IMR-90 (cell line): ENCODE results near the gene MANSC4. TPM values are rescaled to one million over a fixed set of nuclear protein-coding genes. Genes with fewer than 3 reads are reported as not detected.

Source experiments
- ATAC-seq: fragments of 200-7000 bp; cut with Tn5 transposase; 2 replicates; pipeline ENCODE4 v1.9.1; 2020; ENCODE audit warnings: low read depth, mild to moderate bottlenecking, moderate library complexity
- BruUV-seq: library from RNA; stranded (reverse); fragments of 400-500 nt; replicated peaks from 2 replicates; lab custom pipeline; 2021; lab: Mats Ljungman, UMichigan
- CTCF ChIA-PET: fragments of 300-600 bp; formaldehyde crosslinking; extraction: SDS; loops from one replicate; lab custom pipeline; 2021; ENCODE audit warnings: antibody characterized with exemption; lab: Yijun Ruan, JAX
- POLR2A ChIA-PET: fragments of 300-600 bp; sonication (Branson Sonifier 250); formaldehyde crosslinking; loops from one replicate; lab custom pipeline; 2022; ENCODE audit warnings: antibody characterized with exemption; ENCODE audit not compliant: unreplicated experiment; lab: Charles Lee
- DNase-seq: peaks from one replicate; pipeline ENCODE4 v3.0.0; 2013
- H2AFZ ChIP-seq: replicated peaks from 2 replicates; pipeline ENCODE3; 2013; ENCODE audit warnings: low read length, mild to moderate bottlenecking; ENCODE audit not compliant: poor library complexity
- H2AK5ac ChIP-seq: 2 replicates; pipeline ENCODE4 v1.6.1; 2013; ENCODE audit warnings: low read depth, low read length, inconsistent platforms
- H2AK9ac ChIP-seq: replicated peaks from 2 replicates; pipeline ENCODE3; 2013; ENCODE audit warnings: mild to moderate bottlenecking, low read depth, low read length, moderate library complexity; ENCODE audit not compliant: poor library complexity
- H2BK120ac ChIP-seq: 2 replicates; pipeline ENCODE4 v1.6.1; 2013; ENCODE audit warnings: low read depth, low read length, inconsistent platforms
- H2BK15ac ChIP-seq: 3 replicates; pipeline ENCODE4 v1.6.1; 2013; ENCODE audit warnings: low read depth, low read length, inconsistent platforms
- H2BK20ac ChIP-seq: 2 replicates; pipeline ENCODE4 v1.6.1; 2013; ENCODE audit warnings: low read depth, mild to moderate bottlenecking, inconsistent platforms, low read length, moderate library complexity
- H2BK5ac ChIP-seq: 2 replicates; pipeline ENCODE4 v1.6.1; 2013; ENCODE audit warnings: mild to moderate bottlenecking, low read depth, low read length, inconsistent platforms; ENCODE audit not compliant: poor library complexity, severe bottlenecking
- H3K14ac ChIP-seq: replicated peaks from 2 replicates; pipeline ENCODE4 v1.6.1; 2013; ENCODE audit warnings: low read depth, low read length, inconsistent platforms
- H3K18ac ChIP-seq: 2 replicates; pipeline ENCODE4 v1.6.1; 2013; ENCODE audit warnings: low read depth, low read length, control low read depth
- H3K23ac ChIP-seq: 2 replicates; pipeline ENCODE4 v1.6.1; 2013; ENCODE audit warnings: low read depth, low read length, inconsistent platforms
- H3K27ac ChIP-seq: 2 replicates; pipeline ENCODE4 v1.5.1; 2013; ENCODE audit warnings: mild to moderate bottlenecking, control low read depth, low read length; ENCODE audit not compliant: insufficient read depth
- H3K27me3 ChIP-seq: 2 replicates; pipeline ENCODE4 v1.6.1; 2013; ENCODE audit warnings: low read length; ENCODE audit not compliant: control insufficient read depth, insufficient read depth
- H3K36me3 ChIP-seq: 2 replicates; pipeline ENCODE4 v1.6.1; 2013; ENCODE audit warnings: low read length, mixed read lengths; ENCODE audit not compliant: control insufficient read depth, insufficient read depth
- H3K4ac ChIP-seq: 2 replicates; pipeline ENCODE4 v1.6.1; 2013; ENCODE audit warnings: low read depth, low read length, inconsistent platforms
- H3K4me1 ChIP-seq: 2 replicates; pipeline ENCODE4 v1.6.1; 2013; ENCODE audit warnings: low read length, mixed read lengths; ENCODE audit not compliant: control insufficient read depth, insufficient read depth
- H3K4me2 ChIP-seq: 2 replicates; pipeline ENCODE4 v1.6.1; 2013; ENCODE audit warnings: low read depth, mild to moderate bottlenecking, control low read depth, low read length, moderate library complexity
- H3K4me3 ChIP-seq: 2 replicates; pipeline ENCODE4 v1.5.1; 2013; ENCODE audit warnings: low read depth, mild to moderate bottlenecking, control low read depth, low read length, moderate library complexity; ENCODE audit not compliant: insufficient read depth
- H3K56ac ChIP-seq: 2 replicates; pipeline ENCODE4 v1.6.1; 2013; ENCODE audit warnings: low read length, inconsistent platforms; ENCODE audit not compliant: insufficient read depth; ENCODE audit errors: extremely low read depth
- H3K79me1 ChIP-seq, 2 experiments: 2 replicates each; pipeline ENCODE4 v1.6.1; 2013; ENCODE audit warnings: low read length in 2 of 2, inconsistent platforms in 1 of 2, low read depth in 1 of 2
- H3K9ac ChIP-seq: 2 replicates; pipeline ENCODE4 v1.6.1; 2013; ENCODE audit warnings: low read depth, low read length, control low read depth
- H3K9me1 ChIP-seq: 2 replicates; pipeline ENCODE4 v1.6.1; 2013; ENCODE audit warnings: low read length, inconsistent platforms; ENCODE audit not compliant: insufficient read depth
- H3K9me3 ChIP-seq: 2 replicates; pipeline ENCODE4 v1.6.1; 2013; ENCODE audit warnings: low read length; ENCODE audit not compliant: control insufficient read depth, insufficient read depth
- H4K20me1 ChIP-seq: 2 replicates; pipeline ENCODE4 v1.6.1; 2013; ENCODE audit warnings: low read length, inconsistent platforms; ENCODE audit not compliant: insufficient read depth
- H4K5ac ChIP-seq: 2 replicates; pipeline ENCODE4 v1.6.1; 2013; ENCODE audit warnings: mild to moderate bottlenecking, low read depth, low read length, control low read depth
- H4K8ac ChIP-seq, 2 experiments: 2 replicates each; pipeline ENCODE4 v1.6.1; 2013; ENCODE audit warnings: low read depth in 2 of 2, low read length in 2 of 2, control low read depth in 1 of 2, inconsistent platforms in 1 of 2
- H4K91ac ChIP-seq: 2 replicates; pipeline ENCODE4 v1.6.1; 2013; ENCODE audit warnings: low read depth, low read length, inconsistent platforms; ENCODE audit not compliant: insufficient read depth
- BHLHE40 ChIP-seq: fragments of 150-350 bp; IDR thresholded peaks from 2 replicates; pipeline ENCODE4 v1.6.1; 2016; ENCODE audit warnings: mild to moderate bottlenecking, low read depth, low read length
- CEBPB ChIP-seq: IDR thresholded peaks from 2 replicates; pipeline ENCODE4 v1.6.1; 2012; ENCODE audit warnings: low read depth, low read length, improper control_type of control experiment
- CHD1 ChIP-seq: IDR thresholded peaks from 2 replicates; pipeline ENCODE4 v1.6.1; 2012; ENCODE audit warnings: low read depth, low read length, improper control_type of control experiment
- ELK1 ChIP-seq: fragments of 150-350 bp; IDR thresholded peaks from 2 replicates; pipeline ENCODE4 v1.6.1; 2016; ENCODE audit warnings: low read depth, mild to moderate bottlenecking, low read length, moderate library complexity, borderline replicate concordance
- FOS ChIP-seq: fragments of 150-350 bp; IDR thresholded peaks from 2 replicates; pipeline ENCODE4 v1.6.1; 2016; ENCODE audit warnings: low read depth, low read length
- MAFK ChIP-seq: IDR thresholded peaks from 2 replicates; pipeline ENCODE4 v1.6.1; 2012; ENCODE audit warnings: low read depth, low read length, improper control_type of control experiment
- MAZ ChIP-seq: IDR thresholded peaks from 2 replicates; pipeline ENCODE4 v1.6.1; 2012; ENCODE audit warnings: low read depth, mild to moderate bottlenecking, low read length, improper control_type of control experiment, moderate library complexity, borderline replicate concordance
- MXI1 ChIP-seq: IDR thresholded peaks from 2 replicates; pipeline ENCODE4 v1.6.1; 2012; ENCODE audit warnings: low read depth, mild to moderate bottlenecking, low read length, moderate library complexity, borderline replicate concordance
- NFE2L2 ChIP-seq: fragments of 150-350 bp; IDR thresholded peaks from 2 replicates; pipeline ENCODE4 v1.6.1; 2016; ENCODE audit warnings: low read depth, mild to moderate bottlenecking, low read length
- POLR2A ChIP-seq: IDR thresholded peaks from 2 replicates; pipeline ENCODE4 v1.6.1; 2012; ENCODE audit warnings: mild to moderate bottlenecking, low read depth, low read length
- RAD21 ChIP-seq: IDR thresholded peaks from 2 replicates; pipeline ENCODE4 v1.6.1; 2012; ENCODE audit warnings: low read length, improper control_type of control experiment
- RCOR1 ChIP-seq: IDR thresholded peaks from 2 replicates; pipeline ENCODE4 v1.6.1; 2012; ENCODE audit warnings: mild to moderate bottlenecking, low read length, improper control_type of control experiment; ENCODE audit not compliant: insufficient replicate concordance
- RFX5 ChIP-seq: IDR thresholded peaks from 2 replicates; pipeline ENCODE4 v1.8.0; 2012; ENCODE audit warnings: low read depth, mild to moderate bottlenecking, low read length, moderate library complexity
- SMC3 ChIP-seq: fragments of 150-350 bp; IDR thresholded peaks from 2 replicates; pipeline ENCODE4 v1.6.1; 2016; ENCODE audit warnings: low read depth, mild to moderate bottlenecking, antibody characterized with exemption, low read length, moderate library complexity
- USF2 ChIP-seq: fragments of 150-350 bp; IDR thresholded peaks from 2 replicates; pipeline ENCODE4 v1.6.1; 2017; ENCODE audit warnings: mild to moderate bottlenecking, antibody characterized with exemption, low read length, low read depth
- WGBS, 2 experiments: methylation state at CpG; one replicate each; pipeline versions ENCODE4 v1.1.5 to v1.1.7; 2013; ENCODE audit warnings: missing lambda C conversion rate in 2 of 2; ENCODE audit not compliant: insufficient read length in 1 of 2; ENCODE audit errors: extremely low coverage in 2 of 2; 5-methylcytosine and 5-hydroxymethylcytosine counted together
- dilution Hi-C: fragments of 300-500 bp; cut with HindIII; formaldehyde crosslinking; loops from one replicate; pipeline ENCODE4 v1.14.3; 2018; ENCODE audit warnings: low sequenced_read_pairs; ENCODE audit not compliant: unreplicated experiment
- in situ Hi-C: fragments of 300-500 bp; cut with MboI; formaldehyde crosslinking; loops from 3 replicates; pipeline ENCODE4 v1.14.3; 2019; ENCODE audit warnings: low sequenced_read_pairs, inconsistent platforms, mixed read lengths
- intact Hi-C: fragments of 100-400 bp; cut with micrococcal nuclease; formaldehyde crosslinking; loops from 2 replicates; pipeline ENCODE4 v1.10.0; 2022
- polyA plus RNA-seq, 3 experiments: library from polyadenylated mRNA; depleted of rRNA; stranded (reverse); fragments of >200 nt; gene quantifications; 2 replicates each; pipeline ENCODE4 v1.2.3, GENCODE V29; 2012; ENCODE audit warnings: low replicate concordance in 1 of 3
- total RNA-seq: library from RNA; depleted of rRNA; stranded (reverse); fragments of >200 nt; gene quantifications from 2 replicates; pipeline ENCODE4 v1.2.3, GENCODE V29; 2012
- TF ChIP-seq, protein P1 (sequence below): conservative IDR thresholded peaks from 2 replicates; pipeline ENCODE4 v1.5.1; 2012; ENCODE audit warnings: mild to moderate bottlenecking, low read depth, low read length, improper control_type of control experiment

Gene MANSC4
- total and polyA plus RNA-seq, 2 of the 4 experiments (the other 2 are of a cell fraction), result not detected

GRCh38 chr12:27756670-27757195, 23.3 kb downstream of the MANSC4 start:
- no peak overlapping the region for H2AK5ac ChIP-seq
- no peak overlapping the region for H2BK5ac ChIP-seq
- H3K4me3 ChIP-seq, result no peak overlapping the region
- H2BK20ac ChIP-seq, result no peak overlapping the region
- intact Hi-C loops (no loop called here), in situ Hi-C loops (no loop called here), dilution Hi-C loops (no loop called here)
- ChIA-PET POLR2A (no interaction called here), CTCF (interaction anchor here (0.5 kb wide), 1 partner anchor 287 kb away, joined by 3 read pairs; no protein-coding TSS in a partner anchor)
- no peak overlapping the region for H2BK15ac ChIP-seq
- peaks cover 9 to 14% of the 10 kb centered on the region in 2 experiments; a peak in 2 of 4 replicates for H3K79me1 ChIP-seq
- H3K9ac ChIP-seq, result no peak overlapping the region
- no peak overlapping the region for H4K91ac ChIP-seq
- no peak overlapping the region for H3K56ac ChIP-seq
- H3K36me3 ChIP-seq, result peaks cover 9% of the 10 kb centered on the region
- peaks cover under 1% of the 10 kb centered on the region; the same call in 1 of the 2 replicates for H3K9me1 ChIP-seq
- H3K18ac ChIP-seq, result no peak overlapping the region
- H4K20me1 ChIP-seq, result no peaks in the 10 kb centered on the region; the same call in 1 of the 2 replicates
- H4K5ac ChIP-seq, result no peak overlapping the region
- H3K27ac ChIP-seq, result no peak overlapping the region
- H2AFZ ChIP-seq, result no peak overlapping the region
- H2BK120ac ChIP-seq, result no peak overlapping the region
- no peak overlapping the region for H3K14ac ChIP-seq
- H4K8ac ChIP-seq, result no peak overlapping the region
- WGBS, 2 experiments, result no CpG with 5 or more reads among the region's 7 CpGs
- no peak overlapping the region for H3K4me2 ChIP-seq
- TF ChIP-seq CEBPB, result no peak
- TF ChIP-seq POLR2A, result no peak
- TF ChIP-seq ELK1, result no peak
- no peak for TF ChIP-seq RAD21
- no peak for TF ChIP-seq NFE2L2
- no peak for TF ChIP-seq CHD1
- TF ChIP-seq MAFK, result no peak
- no peak for TF ChIP-seq MXI1
- TF ChIP-seq FOS, result no peak
- TF ChIP-seq BHLHE40, result no peak
- TF ChIP-seq USF2, result no peak
- no peak for TF ChIP-seq MAZ
- TF ChIP-seq, protein P1, sequence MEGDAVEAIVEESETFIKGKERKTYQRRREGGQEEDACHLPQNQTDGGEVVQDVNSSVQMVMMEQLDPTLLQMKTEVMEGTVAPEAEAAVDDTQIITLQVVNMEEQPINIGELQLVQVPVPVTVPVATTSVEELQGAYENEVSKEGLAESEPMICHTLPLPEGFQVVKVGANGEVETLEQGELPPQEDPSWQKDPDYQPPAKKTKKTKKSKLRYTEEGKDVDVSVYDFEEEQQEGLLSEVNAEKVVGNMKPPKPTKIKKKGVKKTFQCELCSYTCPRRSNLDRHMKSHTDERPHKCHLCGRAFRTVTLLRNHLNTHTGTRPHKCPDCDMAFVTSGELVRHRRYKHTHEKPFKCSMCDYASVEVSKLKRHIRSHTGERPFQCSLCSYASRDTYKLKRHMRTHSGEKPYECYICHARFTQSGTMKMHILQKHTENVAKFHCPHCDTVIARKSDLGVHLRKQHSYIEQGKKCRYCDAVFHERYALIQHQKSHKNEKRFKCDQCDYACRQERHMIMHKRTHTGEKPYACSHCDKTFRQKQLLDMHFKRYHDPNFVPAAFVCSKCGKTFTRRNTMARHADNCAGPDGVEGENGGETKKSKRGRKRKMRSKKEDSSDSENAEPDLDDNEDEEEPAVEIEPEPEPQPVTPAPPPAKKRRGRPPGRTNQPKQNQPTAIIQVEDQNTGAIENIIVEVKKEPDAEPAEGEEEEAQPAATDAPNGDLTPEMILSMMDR, result no peak
- no peak for TF ChIP-seq SMC3
- TF ChIP-seq RCOR1, result no peak
- no peak for TF ChIP-seq RFX5
- H3K27me3 ChIP-seq, result no peaks in the 10 kb centered on the region
- H3K4ac ChIP-seq, result no peak overlapping the region
- H3K9me3 ChIP-seq, result no peaks in the 10 kb centered on the region
- no TSS peak for BruUV-seq
- no peak overlapping the region for H3K23ac ChIP-seq
- DNase-seq (no peak), ATAC-seq (no peak)
- H2AK9ac ChIP-seq, result no peak overlapping the region
- H3K4me1 ChIP-seq, result no peaks in the 10 kb centered on the region
